Thoracic aorta (tissue), 2 donors: ENCODE measurements around the gene E2F6. TPM values are rescaled to one million over a fixed set of nuclear protein-coding genes. Genes with fewer than 3 reads are reported as not detected.

Source experiments
- ATAC-seq: fragments of 150-250 bp; one replicate; pipeline ENCODE4 v1.8.0; 2017; ENCODE audit warnings: low read depth; ENCODE audit not compliant: insufficient number of reproducible peaks, low FRiP score
- DNase-seq: peaks from one replicate; pipeline ENCODE4 v3.0.0-alpha.2; 2020; ENCODE audit warnings: low spot score
- H3K27ac ChIP-seq, 2 donors: fragments of 200-600 bp; sonication (generic); 1 replicate in 1 of 2; 2 replicates in 1 of 2; pipeline ENCODE4 v1.5.1; 2016; ENCODE audit warnings: mild to moderate bottlenecking in 2 of 2, moderate library complexity in 2 of 2
- H3K27me3 ChIP-seq: fragments of 200-600 bp; sonication (generic); replicated peaks from 2 replicates; pipeline ENCODE4 v1.6.0; 2016; ENCODE audit warnings: mild to moderate bottlenecking; ENCODE audit not compliant: insufficient read depth
- H3K36me3 ChIP-seq: fragments of 200-600 bp; sonication (generic); one replicate; pipeline ENCODE4 v1.5.1; 2016
- H3K4me1 ChIP-seq, 2 donors: fragments of 200-600 bp; sonication (generic); 1 replicate in 1 of 2; 2 replicates in 1 of 2; pipeline versions ENCODE4 v1.5.1 to v1.6.0; 2016; ENCODE audit warnings: low read depth in 2 of 2, mild to moderate bottlenecking in 1 of 2; ENCODE audit not compliant: control insufficient read depth in 1 of 2
- H3K4me3 ChIP-seq: fragments of 200-600 bp; sonication (generic); 2 replicates; pipeline ENCODE4 v1.5.1; 2016; ENCODE audit warnings: mild to moderate bottlenecking
- H3K9me3 ChIP-seq: fragments of 200-600 bp; sonication (generic); 2 replicates; pipeline ENCODE4 v1.5.1; 2016
- total RNA-seq, 2 donors: library from RNA; depleted of rRNA; stranded (reverse); fragments of >200 nt; gene quantifications; one replicate each; pipeline versions ENCODE4 v1.1.0 to v1.2.3, GENCODE V29; 2016
- TF ChIP-seq, protein P1 (sequence below): fragments of 200-600 bp; sonication (generic); IDR thresholded peaks from one replicate; pipeline ENCODE4 v1.5.1; 2019; ENCODE audit warnings: antibody characterized with exemption

Gene E2F6
- total RNA-seq, 2 donors from 2014 or later, result 4.2 to 16.6 TPM

DNA sequence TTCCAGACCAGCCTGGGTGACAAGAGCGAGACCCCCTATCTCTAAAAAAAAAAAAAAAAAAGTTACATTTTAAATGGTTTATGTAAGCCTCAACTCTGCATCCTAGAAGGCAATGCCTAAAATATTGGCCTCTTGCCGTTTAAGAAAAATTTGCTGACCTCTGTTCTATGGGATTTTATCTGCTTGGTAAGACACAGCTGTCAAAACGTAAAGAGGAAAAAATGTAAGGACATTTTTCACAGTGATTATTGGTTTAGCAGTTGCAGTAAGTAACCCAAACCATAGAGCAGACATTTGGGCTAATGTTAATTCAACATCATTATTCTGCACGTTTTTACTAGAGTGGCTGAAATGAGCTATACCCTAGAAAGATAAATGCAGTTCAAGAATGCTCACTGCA lies 14.4 kb upstream of the E2F6 start:
- no peak overlapping the region for H3K27ac ChIP-seq
- DNase-seq (no peak), ATAC-seq (no peak)
- no peaks in the 10 kb centered on the region for H3K36me3 ChIP-seq
- TF ChIP-seq, protein P1, sequence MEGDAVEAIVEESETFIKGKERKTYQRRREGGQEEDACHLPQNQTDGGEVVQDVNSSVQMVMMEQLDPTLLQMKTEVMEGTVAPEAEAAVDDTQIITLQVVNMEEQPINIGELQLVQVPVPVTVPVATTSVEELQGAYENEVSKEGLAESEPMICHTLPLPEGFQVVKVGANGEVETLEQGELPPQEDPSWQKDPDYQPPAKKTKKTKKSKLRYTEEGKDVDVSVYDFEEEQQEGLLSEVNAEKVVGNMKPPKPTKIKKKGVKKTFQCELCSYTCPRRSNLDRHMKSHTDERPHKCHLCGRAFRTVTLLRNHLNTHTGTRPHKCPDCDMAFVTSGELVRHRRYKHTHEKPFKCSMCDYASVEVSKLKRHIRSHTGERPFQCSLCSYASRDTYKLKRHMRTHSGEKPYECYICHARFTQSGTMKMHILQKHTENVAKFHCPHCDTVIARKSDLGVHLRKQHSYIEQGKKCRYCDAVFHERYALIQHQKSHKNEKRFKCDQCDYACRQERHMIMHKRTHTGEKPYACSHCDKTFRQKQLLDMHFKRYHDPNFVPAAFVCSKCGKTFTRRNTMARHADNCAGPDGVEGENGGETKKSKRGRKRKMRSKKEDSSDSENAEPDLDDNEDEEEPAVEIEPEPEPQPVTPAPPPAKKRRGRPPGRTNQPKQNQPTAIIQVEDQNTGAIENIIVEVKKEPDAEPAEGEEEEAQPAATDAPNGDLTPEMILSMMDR, result no peak
- H3K4me3 ChIP-seq, result no peak overlapping the region
- H3K9me3 ChIP-seq, result no peaks in the 10 kb centered on the region
- peaks cover 0 to 13% of the 10 kb centered on the region in 2 donors for H3K4me1 ChIP-seq
- no peaks in the 10 kb centered on the region for H3K27me3 ChIP-seq

DNA sequence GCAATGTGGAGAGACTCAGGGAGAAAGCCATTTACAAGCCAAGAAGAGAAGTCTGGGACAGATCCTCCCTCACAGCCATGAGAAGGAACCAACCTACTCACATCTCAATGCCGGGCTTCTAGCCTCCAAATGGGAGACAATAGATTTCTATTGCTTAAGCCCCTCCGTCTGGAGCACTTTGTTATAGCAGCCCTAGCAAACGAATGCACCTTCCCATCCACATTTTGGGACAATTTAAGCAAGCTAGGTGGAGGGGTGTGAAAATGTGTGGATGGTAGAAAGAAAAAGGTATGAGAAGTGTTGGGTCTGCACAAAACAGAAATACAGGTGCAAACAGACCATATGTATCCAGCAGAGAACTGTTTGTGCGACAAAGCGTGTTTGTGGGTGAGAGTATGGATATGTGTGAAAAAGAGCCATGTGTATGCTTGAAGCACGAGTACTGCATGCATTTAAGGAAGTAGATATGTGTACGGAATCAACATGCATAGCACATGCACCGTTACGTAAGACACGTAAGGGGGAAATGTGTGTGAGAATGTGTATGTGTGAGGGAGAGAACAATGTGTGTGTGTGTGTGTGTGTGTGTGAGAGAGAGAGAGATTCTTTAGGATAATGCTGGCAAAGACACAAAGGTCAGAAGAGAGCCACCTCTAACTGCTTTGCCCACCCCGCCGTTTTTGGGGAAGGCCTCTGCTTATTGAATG lies 13.1 kb upstream of the E2F6 start:
- Histone ChIP-seq H3K27ac (no peak overlapping the region), H3K27me3 (no peaks in the 10 kb centered on the region)

DNA sequence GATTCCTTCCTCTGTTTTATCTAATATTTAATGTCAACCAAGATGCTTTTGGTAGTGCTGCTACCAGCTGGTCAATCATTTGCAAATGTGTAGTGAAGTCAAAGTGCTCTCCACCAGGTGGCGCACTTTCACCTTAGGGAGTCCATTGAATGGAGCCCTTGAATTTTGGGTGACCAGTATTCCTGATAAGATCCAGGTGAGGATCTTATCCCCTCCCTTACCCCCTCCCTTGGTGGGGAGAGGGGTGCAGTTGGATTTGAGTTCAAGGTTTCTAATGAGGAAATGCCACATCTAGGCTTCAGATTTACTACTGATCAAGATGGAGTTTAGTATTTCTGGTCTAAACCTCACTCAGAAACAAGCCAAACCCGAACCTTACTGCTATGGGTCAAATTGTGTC lies 12.0 kb upstream of the E2F6 start:
- Histone ChIP-seq H3K27me3 (no peaks in the 10 kb centered on the region), H3K4me1 (peaks cover 0 to 7% of the 10 kb centered on the region in 2 donors), H3K36me3 (no peaks in the 10 kb centered on the region), H3K9me3 (no peaks in the 10 kb centered on the region), H3K27ac (no peak overlapping the region), H3K4me3 (no peak overlapping the region)
- DNase-seq (peak; percentile 65), ATAC-seq (peak; percentile 50)
- TF ChIP-seq, protein P1, result peak; percentile 78

More for the DNA sequence above, 13.1 kb upstream of the E2F6 start:
- H3K4me3 ChIP-seq, result no peak overlapping the region
- peaks cover 0 to 13% of the 10 kb centered on the region in 2 donors for H3K4me1 ChIP-seq
- DNase-seq, result no peak
- no peaks in the 10 kb centered on the region for H3K9me3 ChIP-seq
- TF ChIP-seq, protein P1, result no peak
- no peak for ATAC-seq
- H3K36me3 ChIP-seq, result no peaks in the 10 kb centered on the region

DNA sequence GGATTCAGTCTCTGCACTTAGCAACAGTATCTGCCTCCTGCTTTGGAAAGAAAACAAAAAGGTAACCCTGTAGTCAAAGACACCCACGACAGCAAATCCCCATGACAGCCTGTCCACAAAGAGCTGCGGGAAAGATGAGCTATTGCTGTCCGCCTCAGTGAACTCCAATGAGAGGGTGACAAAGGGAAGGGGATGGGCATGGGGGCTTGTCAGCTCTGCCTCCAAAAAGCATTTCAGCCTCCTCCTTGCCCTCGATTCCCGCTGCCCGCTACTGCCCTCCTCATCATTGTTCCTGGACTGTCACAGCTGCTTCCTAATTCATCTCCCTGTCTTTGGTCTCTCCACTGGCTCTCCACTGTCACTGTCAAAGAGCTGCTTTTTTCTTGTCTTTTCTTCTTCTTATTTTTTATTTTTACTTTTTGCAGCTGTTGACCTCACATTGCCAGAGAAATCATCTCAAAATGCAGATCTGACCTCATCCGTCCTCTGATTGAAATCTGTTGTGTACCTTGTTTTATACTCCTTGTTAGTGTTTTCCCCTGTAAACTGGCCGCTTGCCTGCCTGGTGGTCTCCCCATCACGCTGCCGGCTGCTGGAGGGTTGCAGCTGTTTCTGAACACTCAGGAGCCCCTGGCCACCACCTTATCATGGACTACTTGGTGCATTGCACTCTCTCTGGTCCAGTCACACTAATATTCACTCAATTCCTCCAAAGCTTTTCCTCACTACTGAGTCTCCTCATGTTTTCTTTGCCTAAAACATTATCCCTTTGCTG lies 7.9 kb upstream of the E2F6 start:
- Histone ChIP-seq H3K4me3 (no peak overlapping the region), H3K9me3 (no peaks in the 10 kb centered on the region), H3K27me3 (no peaks in the 10 kb centered on the region), H3K4me1 (no peaks in the 10 kb centered on the region), H3K27ac (no peak overlapping the region), H3K36me3 (no peaks in the 10 kb centered on the region)
- DNase-seq, result no peak
- TF ChIP-seq, protein P1, result no peak
- no peak for ATAC-seq

DNA sequence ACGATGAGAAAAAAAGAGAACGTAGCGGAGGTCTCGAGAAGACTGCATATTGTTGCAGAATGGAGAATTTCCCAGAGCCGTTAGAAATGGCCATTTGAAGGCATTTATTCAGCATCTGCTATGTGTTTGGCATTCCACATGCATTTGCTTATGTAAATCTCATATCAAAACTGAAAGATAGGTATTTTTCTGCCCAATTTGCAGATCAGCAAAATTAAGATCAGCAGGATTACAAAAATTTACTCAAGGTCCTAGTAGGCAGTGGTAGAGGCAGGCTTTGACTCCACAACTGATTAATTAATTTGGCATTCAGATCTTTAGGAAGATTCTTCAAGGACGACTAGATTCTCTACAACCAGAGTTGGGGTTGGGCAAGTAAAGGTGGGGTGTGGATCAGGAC lies 1.8 kb upstream of the E2F6 start:
- no peak for ATAC-seq
- Histone ChIP-seq H3K27ac (no peak overlapping the region), H3K9me3 (no peaks in the 10 kb centered on the region), H3K4me3 (no peak overlapping the region), H3K36me3 (no peaks in the 10 kb centered on the region), H3K4me1 (peaks cover 15 to 31% of the 10 kb centered on the region in 2 donors), H3K27me3 (no peaks in the 10 kb centered on the region)
- TF ChIP-seq, protein P1, result no peak
- no peak for DNase-seq
